Stimulated activated CD8-positive, alpha-beta memory T cell treated with anti-CD3 and anti-CD28 coated beads, Interleukin-4, amount 100 ng/mL, for 24 hours (primary cell): ENCODE data around the gene AGO1.
"Not testable (repeated sequence)": the region's sequence is repeated elsewhere in the genome, so short reads cannot be mapped to it uniquely, and the experiment has no call there.

Experiments
- DNase-seq: peaks from one replicate; pipeline ENCODE4 v3.0.0-alpha.2; 2020; ENCODE audit warnings: low read depth

The AGO1 gene

DNA sequence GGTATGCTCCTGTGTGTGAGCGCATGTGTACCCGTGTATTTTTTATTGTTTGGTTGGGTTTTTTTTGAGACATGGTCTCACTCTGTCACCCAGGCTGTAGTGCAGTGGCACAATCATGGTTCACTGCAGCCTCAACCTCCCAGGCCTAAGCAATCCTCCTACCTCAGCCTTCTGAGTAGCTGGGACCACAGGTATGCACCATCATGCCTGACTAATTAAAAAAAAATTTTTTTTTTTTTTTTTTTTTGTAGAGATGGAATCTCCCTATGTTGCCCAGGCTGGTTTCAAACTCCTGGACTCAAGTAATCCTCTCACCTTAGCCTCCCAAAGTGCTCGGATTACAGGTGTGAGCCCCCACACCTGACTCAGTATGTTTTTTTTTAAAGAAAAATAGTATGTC lies 89.6 kb downstream of the AGO1 start:
- DNase-seq: not testable (repeated sequence)

DNA sequence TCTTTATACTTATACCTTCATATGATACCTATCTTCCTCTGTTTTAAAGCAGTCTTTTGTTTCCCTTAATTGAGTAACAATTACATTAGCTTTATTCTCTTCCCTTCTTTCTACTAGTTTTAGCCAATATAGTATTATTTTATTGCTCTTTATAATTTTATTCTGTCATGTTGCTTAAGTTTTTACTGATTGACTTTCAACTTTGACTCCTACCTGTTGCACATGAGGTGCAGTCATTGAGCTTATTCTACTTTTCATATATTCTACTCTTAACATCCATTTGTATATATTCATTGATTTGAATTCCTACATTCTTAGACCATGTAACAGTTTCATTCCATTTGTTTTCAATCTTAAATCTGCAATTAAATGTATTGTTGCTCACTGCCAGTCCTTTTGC lies 97.1 kb downstream of the AGO1 start:
- DNase-seq: no peak
